ENCODE measurements around the gene SRC. TPM values are rescaled to one million over a fixed set of nuclear protein-coding genes. Genes with fewer than 3 reads are reported as not detected.

The SRC gene
- total RNA-seq, 1 donor from 2014 or later: 210 TPM

GRCh38 chr20:37349517-37350491, 3.9 kb downstream of the SRC start:
- DNase-seq (ENCODE audit: low spot score): no peak

- DNase-seq (ENCODE audit: low spot score): no peak
Observed at GRCh38 chr20:37350649-37351574, 5.0 kb downstream of the SRC start.

GRCh38 chr20:37351689-37352607, 6.0 kb downstream of the SRC start:
- no peak for DNase-seq (ENCODE audit: low spot score)

GRCh38 chr20:37352608-37352980, 6.7 kb downstream of the SRC start:
- DNase-seq (ENCODE audit: low spot score): no peak

GRCh38 chr20:37353285-37353849, 7.4 kb downstream of the SRC start:
- DNase-seq (ENCODE audit: low spot score): no peak

- DNase-seq (ENCODE audit: low spot score): peak; percentile 80
Observed at GRCh38 chr20:37354210-37355195, 8.6 kb downstream of the SRC start.

- no peak for DNase-seq (ENCODE audit: low spot score)
Observed at GRCh38 chr20:37355252-37356180, 9.6 kb downstream of the SRC start.

- no peak for DNase-seq (ENCODE audit: low spot score)
Observed at GRCh38 chr20:37356387-37356786, 10.4 kb downstream of the SRC start.

GRCh38 chr20:37356961-37357371, 11.0 kb downstream of the SRC start:
- DNase-seq (ENCODE audit: low spot score): no peak

- DNase-seq (ENCODE audit: low spot score): no peak
Observed at GRCh38 chr20:37357481-37358365, 11.8 kb downstream of the SRC start.

- DNase-seq (ENCODE audit: low spot score): no peak
Observed at GRCh38 chr20:37358366-37359150, 12.6 kb downstream of the SRC start.

- DNase-seq (ENCODE audit: low spot score): no peak
Observed at GRCh38 chr20:37359331-37359730, 13.4 kb downstream of the SRC start.

- DNase-seq (ENCODE audit: low spot score): no peak
Observed at GRCh38 chr20:37359836-37360235, 13.9 kb downstream of the SRC start.

- DNase-seq (ENCODE audit: low spot score): no peak
Observed at GRCh38 chr20:37360391-37361115, 14.6 kb downstream of the SRC start.

- DNase-seq (ENCODE audit: low spot score): no peak
Observed at GRCh38 chr20:37361336-37361735, 15.4 kb downstream of the SRC start.

GRCh38 chr20:37362231-37362792, 16.4 kb downstream of the SRC start:
- no peak for DNase-seq (ENCODE audit: low spot score)

Measured in mucosa of gallbladder (tissue), 1 donor.